ENCODE results near the gene CWH43. TPM values are rescaled to one million over a fixed set of nuclear protein-coding genes. Genes with fewer than 3 reads are reported as not detected.
"Not testable (repeated sequence)": the region's sequence is repeated elsewhere in the genome, so short reads cannot be mapped to it uniquely, and the experiment has no call there.

CWH43 gene
- total and polyA plus RNA-seq, 2 donors, result 1.2 to 5.0 TPM

DNA sequence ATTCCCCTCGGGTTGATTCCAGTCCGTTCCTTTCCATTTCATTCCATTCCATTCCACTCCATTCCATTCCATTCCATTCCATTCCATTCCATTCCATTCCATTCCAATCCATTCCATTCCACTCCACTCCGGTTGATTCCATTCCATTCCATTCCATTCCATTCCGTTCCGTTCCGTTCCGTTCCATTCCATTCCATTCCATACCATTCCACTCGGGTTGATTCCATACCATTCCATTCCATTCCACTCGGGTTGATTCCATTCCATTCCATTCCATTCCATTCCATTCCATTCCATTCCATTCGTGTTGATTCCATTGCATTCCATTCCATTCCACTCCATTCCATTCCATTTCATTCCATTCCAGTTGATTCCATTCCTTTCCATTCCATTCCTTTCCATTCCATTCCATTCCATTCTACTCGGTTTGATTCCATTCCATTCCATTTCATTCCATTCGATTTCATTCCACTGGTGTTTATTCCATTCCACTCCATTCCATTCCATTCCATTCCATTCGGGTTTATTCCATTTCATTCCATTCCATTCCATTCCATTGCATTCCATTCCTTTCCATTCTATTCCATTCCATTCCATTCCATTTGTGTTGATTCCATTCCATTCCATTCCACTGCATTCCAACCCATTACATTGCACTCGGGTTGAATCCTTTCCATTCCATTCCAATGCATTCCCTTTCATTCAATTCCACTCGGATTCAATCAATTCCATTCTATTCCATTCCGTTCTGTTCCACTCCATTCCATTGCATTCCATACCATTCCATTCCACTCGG lies 122.3 kb downstream of the CWH43 start:
- not testable (repeated sequence) for H3K4me1 ChIP-seq (ENCODE audit: insufficient read depth); H3K27ac ChIP-seq (ENCODE audit: low read depth); H3K4me3 ChIP-seq (ENCODE audit: low read depth, low read length); H3K36me3 ChIP-seq (ENCODE audit: insufficient read depth); DNase-seq (ENCODE audit: extremely low spot score)
- 56% methylated on average over 15 of the region's 17 CpGs for WGBS

DNA sequence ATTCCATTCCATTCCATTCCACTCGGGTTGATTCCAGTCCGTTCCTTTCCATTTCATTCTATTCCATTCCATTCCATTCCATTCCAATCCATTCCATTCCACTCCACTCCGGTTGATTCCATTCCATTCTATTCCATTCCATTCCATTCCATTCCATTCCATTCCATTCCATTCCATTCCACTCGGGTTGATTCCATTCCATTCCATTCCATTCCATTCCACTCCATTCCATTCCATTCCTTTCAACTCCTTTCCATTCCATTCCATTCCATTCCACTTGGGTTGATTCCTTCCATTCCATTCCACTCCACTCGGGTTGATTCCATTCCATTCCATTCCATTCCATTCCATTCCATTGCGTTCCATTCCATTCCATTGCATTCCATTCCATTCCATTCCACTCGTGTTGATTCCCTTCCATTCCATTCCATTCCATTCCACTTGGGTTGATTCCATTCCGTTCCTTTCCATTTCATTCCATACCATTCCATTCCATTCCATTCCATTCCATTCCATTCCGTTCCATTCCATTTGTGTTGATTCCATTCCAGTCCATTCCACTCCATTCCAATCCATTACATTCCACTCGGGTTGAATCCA lies 123.6 kb downstream of the CWH43 start:
- 60% methylated on average over 10 of the region's 10 CpGs for WGBS
- not testable (repeated sequence) for H3K4me1 ChIP-seq (ENCODE audit: insufficient read depth)

DNA sequence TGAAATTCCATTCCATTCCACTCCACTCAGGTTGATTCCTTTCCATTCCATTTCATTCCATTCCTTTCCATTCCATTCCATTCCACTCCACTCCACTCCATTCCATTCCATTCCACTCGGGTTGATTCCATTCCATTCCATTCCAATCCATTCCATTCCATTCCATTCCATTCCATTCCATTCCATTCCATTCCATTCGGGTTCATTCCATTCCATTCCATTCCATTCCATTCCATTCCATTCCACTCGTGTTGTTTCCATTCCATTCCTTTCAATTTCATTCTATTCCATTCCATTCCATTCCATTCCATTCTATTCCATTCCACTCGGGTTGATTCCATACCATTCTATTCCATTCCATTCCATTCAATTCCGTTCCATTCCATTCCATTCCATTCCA lies 124.5 kb downstream of the CWH43 start:
- H3K4me3 ChIP-seq (ENCODE audit: low read depth, low read length); H3K27ac ChIP-seq (ENCODE audit: low read depth); DNase-seq (ENCODE audit: extremely low spot score); H3K36me3 ChIP-seq (ENCODE audit: insufficient read depth); H3K4me1 ChIP-seq (ENCODE audit: insufficient read depth): not testable (repeated sequence)
- WGBS, result 61% methylated on average over 5 of the region's 5 CpGs

More for the DNA sequence above, 123.6 kb downstream of the CWH43 start:
- not testable (repeated sequence) for H3K36me3 ChIP-seq (ENCODE audit: insufficient read depth); DNase-seq (ENCODE audit: extremely low spot score); H3K27ac ChIP-seq (ENCODE audit: low read depth); H3K4me3 ChIP-seq (ENCODE audit: low read depth, low read length)

Small RNA genes lying within 50 kb of the gene (small RNA-seq; reads per million reads assigned to genes)
- not detected for gene AC020593.1

Other genes starting within 250 kb of the CWH43 start
- 172 TPM for gene FRYL, start 206.0 kb upstream of the CWH43 start, total RNA-seq
- gene FRYL, start 206.0 kb upstream of the CWH43 start, polyA plus RNA-seq, result 17.0 TPM
- 134 TPM for gene OCIAD1, start 155.2 kb upstream of the CWH43 start, total RNA-seq
- gene OCIAD1, start 155.2 kb upstream of the CWH43 start, polyA plus RNA-seq, result 140 TPM
- 5.9 TPM for gene OCIAD2, start 79.5 kb upstream of the CWH43 start, total RNA-seq
- 25.2 TPM for gene OCIAD2, start 79.5 kb upstream of the CWH43 start, polyA plus RNA-seq